GM23248 (cell line): Measurements from ENCODE around the gene KRTAP22-2. TPM values are rescaled to one million over a fixed set of nuclear protein-coding genes. Genes with fewer than 3 reads are reported as not detected.

Experiments
- DNase-seq: peaks from one replicate; pipeline ENCODE4 v3.0.0-alpha.2; 2015
- H2AFZ ChIP-seq: fragments of 200-600 bp; sonication (generic); 2 replicates; pipeline ENCODE4 v1.6.1; 2016; ENCODE audit warnings: antibody characterized with exemption
- H3F3A ChIP-seq: fragments of 200-600 bp; sonication (generic); 2 replicates; pipeline ENCODE4 v1.6.1; 2016; ENCODE audit warnings: mild to moderate bottlenecking, antibody characterized with exemption, mixed run types; ENCODE audit not compliant: insufficient read depth
- H3K27ac ChIP-seq: fragments of 200-600 bp; sonication (generic); 2 replicates; pipeline ENCODE4 v1.5.1; 2016; ENCODE audit warnings: mild to moderate bottlenecking
- H3K27me3 ChIP-seq: fragments of 200-600 bp; sonication (generic); replicated peaks from 2 replicates; pipeline ENCODE4 v1.6.1; 2016; ENCODE audit warnings: mild to moderate bottlenecking; ENCODE audit not compliant: insufficient read depth
- H3K36me3 ChIP-seq: fragments of 200-600 bp; sonication (generic); 2 replicates; pipeline ENCODE4 v1.6.1; 2016; ENCODE audit warnings: low read depth, mild to moderate bottlenecking
- H3K4me1 ChIP-seq: fragments of 200-600 bp; sonication (generic); 2 replicates; pipeline ENCODE4 v1.6.1; 2016; ENCODE audit warnings: mild to moderate bottlenecking; ENCODE audit not compliant: insufficient read depth
- H3K4me2 ChIP-seq: fragments of 200-600 bp; sonication (generic); one replicate; pipeline ENCODE4 v1.6.1; 2016; ENCODE audit warnings: mild to moderate bottlenecking; ENCODE audit not compliant: unreplicated experiment
- H3K4me3 ChIP-seq: fragments of 200-600 bp; sonication (generic); 2 replicates; pipeline ENCODE4 v1.5.1; 2016; ENCODE audit warnings: mild to moderate bottlenecking
- H3K79me2 ChIP-seq: fragments of 200-600 bp; sonication (generic); 2 replicates; pipeline ENCODE4 v1.6.1; 2016; ENCODE audit warnings: mild to moderate bottlenecking; ENCODE audit not compliant: insufficient read depth
- H3K9ac ChIP-seq: fragments of 200-600 bp; sonication (generic); 2 replicates; pipeline ENCODE4 v1.6.1; 2016; ENCODE audit warnings: mild to moderate bottlenecking
- H3K9me2 ChIP-seq: fragments of 200-600 bp; sonication (generic); 2 replicates; pipeline ENCODE4 v1.6.1; 2016; ENCODE audit warnings: mixed run types, mild to moderate bottlenecking, moderate library complexity; ENCODE audit not compliant: insufficient read depth
- H3K9me3 ChIP-seq: fragments of 200-600 bp; sonication (generic); one replicate; pipeline ENCODE4 v1.6.1; 2017; ENCODE audit warnings: low read depth
- H4K20me1 ChIP-seq: fragments of 200-600 bp; sonication (generic); 2 replicates; pipeline ENCODE4 v1.6.0; 2016; ENCODE audit not compliant: insufficient read depth
- EZH2 ChIP-seq: fragments of 200-600 bp; sonication (generic); IDR thresholded peaks from 2 replicates; pipeline ENCODE4 v1.6.1; 2018; ENCODE audit warnings: antibody characterized with exemption, mild to moderate bottlenecking; ENCODE audit not compliant: insufficient read depth, poor library complexity, severe bottlenecking
- EZH2phosphoT487 ChIP-seq: fragments of 200-600 bp; sonication (generic); IDR thresholded peaks from 2 replicates; pipeline ENCODE4 v1.6.1; 2018; ENCODE audit warnings: antibody characterized with exemption, moderate library complexity, mild to moderate bottlenecking, low read depth; ENCODE audit not compliant: insufficient read depth
- WGBS, 2 experiments: methylation state at CpG; one replicate each; pipeline ENCODE4 v1.1.6; 2015 to 2017; ENCODE audit warnings: low lambda C conversion rate in 2 of 2, low coverage in 1 of 2; ENCODE audit errors: missing lambda C conversion rate in 2 of 2; 5-methylcytosine and 5-hydroxymethylcytosine counted together
- in situ Hi-C: fragments of 300-500 bp; cut with MboI; formaldehyde crosslinking; loops from 2 replicates; pipeline ENCODE4 v1.15.0; 2020
- polyA plus RNA-seq: library from polyadenylated mRNA; unstranded; fragments of >200 nt; fragmentation: Nextera tagmentation; extraction: Ambion mirVana; gene quantifications from 2 replicates; pipeline ENCODE4 v1.2.1, GENCODE V29; 2016
- total RNA-seq: library from RNA; depleted of rRNA; stranded (reverse); fragments of >200 nt; shearing (Covaris generic); gene quantifications from 2 replicates; pipeline ENCODE4 v1.2.3, GENCODE V29; 2014; rRNA removed

Gene KRTAP22-2
- total RNA-seq, result not detected in 2 replicates
- not detected in 2 replicates for polyA plus RNA-seq

DNA sequence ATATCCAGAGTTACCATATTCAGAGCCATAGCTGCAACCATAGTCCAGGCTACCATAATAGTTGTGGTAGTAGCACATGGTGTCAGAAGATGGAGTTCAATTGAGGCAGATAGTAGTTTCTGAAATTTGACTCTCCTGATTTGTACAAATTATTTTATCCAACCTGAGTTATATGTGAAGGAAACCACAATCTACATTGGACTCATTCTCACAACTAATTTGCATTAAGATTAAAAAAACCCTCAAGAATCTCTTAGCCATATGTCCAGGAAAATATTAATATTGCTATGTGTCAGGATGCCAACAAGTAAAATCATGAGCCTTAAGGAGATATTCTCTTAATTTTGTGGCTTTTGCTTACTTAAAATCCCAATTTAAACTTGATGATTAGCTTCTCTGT lies at the start of gene KRTAP22-2:
KRTAP22-2 (minus strand) TSS at position 101 of the 400 bp plus-strand sequence.
- H2AFZ ChIP-seq, result no peak within 1 kb of the TSS
- no peak for TF ChIP-seq EZH2
- no peak for TF ChIP-seq EZH2phosphoT487
- H3K27ac ChIP-seq, result no peak within 1 kb of the TSS
- no peaks in the 10 kb centered on the region for H3K9me3 ChIP-seq
- H3K27me3 ChIP-seq, result no peaks in the 10 kb centered on the region
- no peak within 1 kb of the TSS for H3K4me3 ChIP-seq
- DNase-seq, result no peak
- H3F3A ChIP-seq, result no peaks in the 10 kb centered on the region
- no peaks in the 10 kb centered on the region for H3K36me3 ChIP-seq
- no peaks in the 10 kb centered on the region for H3K9me2 ChIP-seq
- H3K4me1 ChIP-seq, result no peaks in the 10 kb centered on the region
- no peaks in the 10 kb centered on the region for H4K20me1 ChIP-seq
- no peak within 1 kb of the TSS for H3K9ac ChIP-seq
- H3K79me2 ChIP-seq, result no peaks in the 10 kb centered on the region
- in situ Hi-C loops, result no loop called here
- H3K4me2 ChIP-seq, result no peak within 1 kb of the TSS

DNA sequence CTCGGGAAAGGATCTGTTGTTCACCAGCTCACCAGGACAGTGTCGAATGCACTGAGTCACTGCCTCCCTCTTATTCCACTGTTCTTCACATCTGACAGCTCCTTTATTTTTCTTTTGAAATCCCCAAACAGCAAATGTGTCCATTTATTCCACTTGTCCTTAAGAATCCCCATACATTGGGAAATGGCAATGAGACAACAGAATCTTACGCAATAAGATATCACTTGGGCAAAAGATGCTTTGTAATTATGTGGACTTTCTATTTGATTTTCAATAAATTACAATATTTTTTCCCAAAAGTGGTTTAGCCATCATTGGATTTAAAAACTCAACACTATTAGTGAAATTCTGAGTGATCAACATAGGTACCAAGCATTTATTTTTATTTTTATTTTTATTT lies 48.5 kb upstream of the KRTAP22-2 start:
- 40 to 44% methylated on average over 3 of the region's 3 CpGs for WGBS, 2 experiments
- Histone ChIP-seq H3K4me3 (no peak overlapping the region), H3K9ac (no peak overlapping the region), H3K36me3 (no peaks in the 10 kb centered on the region), H2AFZ (no peak overlapping the region), H3K27me3 (no peaks in the 10 kb centered on the region), H3K9me3 (no peaks in the 10 kb centered on the region), H3K4me2 (no peak overlapping the region), H3K9me2 (no peaks in the 10 kb centered on the region), H4K20me1 (no peaks in the 10 kb centered on the region), H3K79me2 (no peaks in the 10 kb centered on the region), H3K27ac (no peak overlapping the region), H3F3A (no peaks in the 10 kb centered on the region), H3K4me1 (no peaks in the 10 kb centered on the region)
- no peak for TF ChIP-seq EZH2
- no peak for TF ChIP-seq EZH2phosphoT487
- in situ Hi-C loops, result no loop called here
- DNase-seq, result no peak

DNA sequence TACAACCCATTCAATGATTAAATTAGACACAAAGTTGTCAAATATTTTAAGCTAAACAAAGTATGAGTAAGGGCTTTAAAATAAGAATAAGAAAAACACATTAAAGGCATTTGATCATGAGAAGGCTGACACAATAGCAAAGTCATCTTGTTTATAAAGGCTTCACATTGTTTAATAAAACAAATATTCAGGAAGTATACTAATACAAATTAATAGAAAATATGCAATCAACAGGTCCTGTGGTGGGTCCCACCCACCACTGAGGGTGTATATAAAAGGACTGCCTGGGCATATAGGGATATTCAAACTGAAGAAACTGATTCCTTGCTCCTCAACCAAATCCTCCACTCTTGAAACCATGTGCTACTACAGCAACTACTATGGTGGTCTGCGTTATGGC lies 44.7 kb upstream of the KRTAP22-2 start, which contains the start of gene KRTAP20-2:
KRTAP20-2 (plus strand) TSS at position 301 of the 400 bp plus-strand sequence; CDS start at position 359, 58 bp downstream.
- Histone ChIP-seq H3K9me2 (no peaks in the 10 kb centered on the region), H3K4me1 (no peaks in the 10 kb centered on the region), H3K36me3 (no peaks in the 10 kb centered on the region), H3K9me3 (no peaks in the 10 kb centered on the region), H3K79me2 (no peaks in the 10 kb centered on the region), H3K4me3 (no peak within 1 kb of the TSS), H4K20me1 (no peaks in the 10 kb centered on the region), H3K27me3 (no peaks in the 10 kb centered on the region), H3K9ac (no peak within 1 kb of the TSS), H3K4me2 (no peak within 1 kb of the TSS), H2AFZ (no peak within 1 kb of the TSS), H3K27ac (no peak within 1 kb of the TSS), H3F3A (no peaks in the 10 kb centered on the region)
- no peak for TF ChIP-seq EZH2
- TF ChIP-seq EZH2phosphoT487, result no peak
- no peak for DNase-seq
- in situ Hi-C loops, result no loop called here
- 21 to 31% methylated on average over 1 of the region's 1 CpG for WGBS, 2 experiments

DNA sequence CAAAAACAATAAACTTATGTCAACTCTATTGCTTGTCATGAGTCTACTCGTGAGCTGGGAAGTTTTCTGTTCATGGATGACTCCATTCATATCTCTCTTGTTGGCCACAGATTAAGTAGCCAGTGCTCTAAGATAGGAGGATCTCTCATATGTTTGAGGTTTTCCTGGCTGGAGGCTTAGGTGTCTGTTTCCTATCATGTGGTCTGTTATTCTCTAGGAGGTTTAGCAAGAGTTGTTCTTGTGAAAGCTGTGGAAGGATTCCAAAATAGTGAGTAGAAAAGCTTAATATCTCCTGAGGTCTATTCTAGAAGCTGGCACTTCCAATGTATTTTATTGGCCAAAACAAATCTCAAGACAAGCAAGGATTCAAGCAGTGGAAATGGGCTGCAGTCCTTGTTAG lies 39.0 kb upstream of the KRTAP22-2 start:
- no peak overlapping the region for H2AFZ ChIP-seq
- H3K27me3 ChIP-seq, result no peaks in the 10 kb centered on the region
- in situ Hi-C loops, result no loop called here
- H3K4me3 ChIP-seq, result no peak overlapping the region
- no peaks in the 10 kb centered on the region for H3K79me2 ChIP-seq
- 28 to 36% methylated on average over 1 of the region's 1 CpG for WGBS, 2 experiments
- no peaks in the 10 kb centered on the region for H3F3A ChIP-seq
- no peak for TF ChIP-seq EZH2
- no peak for TF ChIP-seq EZH2phosphoT487
- peaks cover 4% of the 10 kb centered on the region for H3K9me3 ChIP-seq
- H3K4me1 ChIP-seq, result no peaks in the 10 kb centered on the region
- H3K4me2 ChIP-seq, result no peak overlapping the region
- no peak overlapping the region for H3K9ac ChIP-seq
- H3K27ac ChIP-seq, result no peak overlapping the region
- no peaks in the 10 kb centered on the region for H4K20me1 ChIP-seq
- H3K9me2 ChIP-seq, result no peaks in the 10 kb centered on the region
- no peaks in the 10 kb centered on the region for H3K36me3 ChIP-seq
- DNase-seq, result no peak

DNA sequence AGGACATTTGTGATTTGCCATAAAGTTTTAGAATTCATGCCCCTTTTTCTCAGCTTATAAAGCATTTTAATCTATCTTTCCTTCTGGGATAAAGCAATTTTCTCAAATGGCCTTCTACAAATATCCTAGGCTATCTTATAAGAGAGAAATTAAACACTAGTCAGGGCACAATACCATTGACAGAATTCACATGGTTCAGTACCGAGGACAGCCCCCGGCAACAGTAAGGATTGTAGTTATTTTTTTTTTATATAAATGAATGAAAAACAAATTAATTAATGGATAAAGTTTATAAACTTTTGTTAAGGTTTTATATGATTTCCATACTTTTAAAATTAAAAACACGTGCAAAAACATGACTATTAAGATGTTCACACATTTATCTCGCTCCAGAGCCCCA lies 37.9 kb upstream of the KRTAP22-2 start:
- no peaks in the 10 kb centered on the region for H3K27me3 ChIP-seq
- in situ Hi-C loops, result no loop called here
- no peak overlapping the region for H3K4me3 ChIP-seq
- DNase-seq, result no peak
- H3K79me2 ChIP-seq, result no peaks in the 10 kb centered on the region
- no peaks in the 10 kb centered on the region for H3K4me1 ChIP-seq
- no peak overlapping the region for H2AFZ ChIP-seq
- no peaks in the 10 kb centered on the region for H3K36me3 ChIP-seq
- no peak overlapping the region for H3K27ac ChIP-seq
- H3K9me2 ChIP-seq, result no peaks in the 10 kb centered on the region
- TF ChIP-seq EZH2phosphoT487 (no peak), EZH2 (no peak)
- H3F3A ChIP-seq, result no peaks in the 10 kb centered on the region
- H3K9me3 ChIP-seq, result peaks cover 4% of the 10 kb centered on the region
- H3K4me2 ChIP-seq, result no peak overlapping the region
- H3K9ac ChIP-seq, result no peak overlapping the region
- WGBS, 2 experiments, result 20 to 21% methylated on average over 4 of the region's 4 CpGs
- no peaks in the 10 kb centered on the region for H4K20me1 ChIP-seq
